Smooth muscle cell of the brain vasculature (primary cell): ENCODE results near the gene ING5.

Experiments used
- DNase-seq: peaks from one replicate; pipeline ENCODE4 v3.0.0-alpha.2; 2012; ENCODE audit warnings: low read depth, low spot score

The ING5 gene

DNA sequence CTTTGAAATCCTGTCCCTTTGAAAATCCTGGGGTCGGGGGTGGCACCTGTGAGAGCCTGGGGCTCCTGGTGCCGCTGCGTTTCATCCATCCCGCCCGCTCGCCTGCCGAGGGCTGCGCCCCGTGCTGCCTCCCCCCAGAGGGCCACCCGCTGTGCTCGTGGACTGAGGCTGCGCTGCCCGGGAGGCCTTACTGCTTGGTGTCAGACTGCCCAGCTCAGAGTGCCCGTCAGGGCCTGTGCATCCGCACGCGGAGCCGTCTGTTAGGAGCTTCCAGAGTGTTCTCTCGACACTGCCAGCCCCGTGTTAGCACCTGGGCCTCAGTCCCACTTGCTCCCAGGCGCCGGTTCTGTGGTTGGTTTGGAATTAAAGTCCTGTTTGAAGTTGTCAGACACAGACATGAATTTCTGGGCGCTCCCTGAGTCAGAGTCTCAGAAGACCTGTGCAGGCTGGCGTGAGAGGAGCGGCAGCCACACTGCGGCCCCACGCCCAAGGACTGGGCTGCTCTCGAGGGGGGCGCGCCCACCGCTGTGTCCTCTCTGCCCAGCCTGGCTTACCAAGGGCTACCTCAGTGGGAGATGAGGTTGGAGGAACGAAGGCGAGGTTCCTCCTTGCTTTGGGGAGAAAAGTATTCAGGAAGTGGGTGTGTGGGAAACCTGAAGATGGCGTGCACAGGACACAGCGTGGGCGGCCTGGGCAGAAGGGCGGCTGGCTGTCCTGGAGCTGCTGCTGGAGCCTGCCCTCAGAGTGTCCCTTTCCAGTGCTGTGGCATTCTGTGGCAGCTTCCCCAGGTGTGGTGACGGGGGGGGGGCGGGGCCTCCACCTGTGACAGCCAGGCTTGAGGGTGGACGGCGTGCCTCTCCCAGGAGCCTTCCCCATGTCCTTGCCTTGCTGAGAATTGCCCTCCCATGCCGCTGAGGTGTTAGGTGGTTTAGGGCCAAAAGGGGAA is 29.3 kb upstream of the ING5 start:
- no peak for DNase-seq

- DNase-seq = no peak
These were observed 28.6 kb upstream of the ING5 start for GRCh38 chr2:241673189-241673663.

DNA sequence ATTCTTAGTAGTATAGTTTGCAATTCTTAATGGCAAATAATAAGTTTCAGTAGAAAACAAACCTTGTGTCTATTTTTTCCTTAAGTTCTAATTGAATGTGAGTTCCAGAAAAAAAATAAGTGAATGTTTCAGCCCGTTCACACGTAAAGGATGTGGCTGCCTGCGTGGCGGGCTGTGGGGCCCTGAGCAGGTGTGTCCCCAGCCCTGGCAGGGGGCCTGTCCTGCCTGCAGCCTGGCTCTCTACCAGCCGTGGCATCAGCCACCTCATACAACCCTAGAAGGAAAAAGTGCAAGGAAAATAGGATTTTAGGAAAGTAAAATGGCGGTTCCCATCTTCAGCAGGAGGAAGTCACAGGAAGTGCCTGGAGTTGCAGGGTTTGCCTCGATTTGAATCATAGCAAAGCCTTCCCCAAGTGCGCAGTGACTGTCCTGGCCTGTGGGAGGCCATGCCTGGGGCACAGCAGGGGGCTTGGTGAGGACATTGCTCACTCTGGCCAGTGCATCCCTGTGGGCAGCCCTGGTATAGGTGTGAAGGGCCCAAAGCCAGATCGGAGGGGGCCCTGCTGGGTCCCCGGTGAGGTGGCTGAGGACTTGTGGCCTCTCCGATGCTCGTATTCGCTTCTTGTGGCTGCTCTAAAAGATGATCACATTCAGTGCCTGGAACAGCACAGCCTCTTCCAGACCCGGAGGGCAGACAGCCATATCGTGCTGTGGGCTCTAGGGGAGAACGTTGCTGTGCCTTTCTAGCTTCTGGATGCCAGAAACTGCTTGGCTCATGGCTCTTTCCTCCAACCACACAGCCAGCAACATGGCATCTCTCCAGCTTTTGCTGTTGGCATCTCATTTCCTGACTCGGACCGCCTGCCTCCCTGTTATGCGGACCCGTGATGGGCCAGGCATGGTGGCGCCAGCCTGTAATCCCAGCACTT is 27.8 kb upstream of the ING5 start:
- no peak for DNase-seq

GRCh38 chr2:241675885-241676284 is 26.0 kb upstream of the ING5 start:
- no peak for DNase-seq

DNA sequence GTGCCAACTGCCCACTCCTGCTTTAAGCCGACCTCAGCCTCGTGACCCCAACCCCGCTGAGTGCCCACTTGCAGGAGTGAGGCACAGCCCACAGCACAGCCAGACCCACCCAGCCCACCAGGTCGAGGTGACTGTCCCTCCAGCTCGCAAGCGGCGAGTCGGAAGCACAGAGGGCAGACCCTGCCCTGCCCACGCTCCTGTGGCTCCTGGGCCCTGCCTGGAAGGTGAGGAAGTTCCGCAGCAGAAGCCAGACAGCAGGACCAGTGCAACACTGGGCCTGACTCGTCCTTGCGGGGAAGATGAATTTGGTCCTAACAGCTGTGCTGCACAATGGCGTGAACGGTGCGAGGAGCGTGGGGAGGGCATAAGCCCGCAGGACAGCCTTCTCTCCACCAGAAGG is 25.2 kb upstream of the ING5 start:
- DNase-seq = no peak

- DNase-seq = no peak
These were observed 24.4 kb upstream of the ING5 start for GRCh38 chr2:241677392-241677791.

DNA sequence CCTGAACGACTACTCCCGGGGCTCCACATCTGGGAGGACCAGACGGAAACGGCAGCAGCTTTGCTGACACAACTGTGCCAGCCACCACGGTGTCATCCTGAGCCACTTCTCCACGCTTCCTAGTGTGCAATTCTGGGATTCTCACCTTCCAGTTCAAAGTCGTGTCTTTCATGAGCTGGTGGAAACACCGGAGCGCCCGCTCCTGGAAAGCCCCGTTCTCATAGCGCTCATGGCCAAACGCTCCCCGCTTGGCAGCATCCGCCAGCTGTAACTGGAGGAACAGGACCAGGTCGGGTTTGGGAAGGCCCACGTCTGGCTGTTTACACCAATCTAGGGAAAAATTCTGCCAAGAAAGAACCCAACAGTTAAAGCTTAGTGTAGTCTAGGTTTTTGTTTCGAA is 23.5 kb upstream of the ING5 start:
- DNase-seq = no peak

DNA sequence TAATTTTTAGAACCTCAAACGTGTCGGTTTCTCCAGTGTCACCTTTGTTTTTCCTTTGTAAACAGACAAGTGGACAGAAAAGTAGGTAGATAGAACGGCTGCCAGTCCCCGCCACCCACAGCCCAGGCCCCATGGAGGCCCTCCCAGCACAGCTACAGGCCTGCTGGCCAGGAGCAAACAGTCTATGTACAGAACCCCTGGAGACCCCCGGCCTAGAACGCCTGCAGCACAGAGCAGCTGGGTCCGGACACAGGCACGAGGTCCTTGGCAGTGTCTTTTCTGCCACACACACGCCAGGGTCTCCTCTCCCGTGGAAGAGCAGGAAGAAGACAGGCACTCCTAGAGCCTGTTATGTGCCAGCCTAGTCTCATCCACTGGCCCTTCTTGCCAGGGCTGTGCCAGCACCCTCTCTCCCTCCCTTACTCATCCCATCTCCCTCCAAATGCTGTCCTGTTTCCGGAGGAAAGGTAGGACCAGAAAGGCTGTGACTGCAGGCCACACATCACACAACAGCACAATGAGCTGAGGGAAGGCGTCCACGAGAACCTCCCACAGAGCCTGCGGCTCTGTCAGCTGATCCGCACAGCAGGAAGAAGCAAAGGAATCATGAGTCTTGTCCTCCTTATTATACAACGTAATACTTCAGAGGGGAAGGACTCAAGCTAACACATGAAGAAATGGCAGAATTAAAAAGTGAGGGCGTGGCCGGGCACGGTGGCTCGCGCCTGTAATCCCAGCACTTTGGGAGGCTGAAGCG is 22.9 kb upstream of the ING5 start:
- DNase-seq = no peak

GRCh38 chr2:241680044-241680443 is 21.8 kb upstream of the ING5 start:
- DNase-seq = no peak

GRCh38 chr2:241680827-241681599 is 20.8 kb upstream of the ING5 start:
- no peak for DNase-seq

DNA sequence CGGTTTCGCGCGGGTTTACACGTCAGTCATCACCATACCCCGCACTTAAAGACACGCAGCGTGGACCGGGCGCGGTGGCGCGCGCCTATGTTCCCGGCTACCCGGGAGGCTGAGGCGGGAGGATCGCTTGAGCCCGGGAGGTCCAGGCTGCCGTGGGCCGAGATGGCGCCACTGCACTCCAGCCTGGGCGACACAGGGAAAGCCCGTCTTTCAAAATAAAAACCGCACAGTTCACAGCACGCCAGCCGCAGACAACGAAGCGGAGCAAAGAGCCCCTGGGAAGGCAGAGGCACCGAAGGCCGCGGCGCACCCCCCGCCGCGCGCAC is 15.6 kb upstream of the ING5 start:
- DNase-seq = no peak

DNA sequence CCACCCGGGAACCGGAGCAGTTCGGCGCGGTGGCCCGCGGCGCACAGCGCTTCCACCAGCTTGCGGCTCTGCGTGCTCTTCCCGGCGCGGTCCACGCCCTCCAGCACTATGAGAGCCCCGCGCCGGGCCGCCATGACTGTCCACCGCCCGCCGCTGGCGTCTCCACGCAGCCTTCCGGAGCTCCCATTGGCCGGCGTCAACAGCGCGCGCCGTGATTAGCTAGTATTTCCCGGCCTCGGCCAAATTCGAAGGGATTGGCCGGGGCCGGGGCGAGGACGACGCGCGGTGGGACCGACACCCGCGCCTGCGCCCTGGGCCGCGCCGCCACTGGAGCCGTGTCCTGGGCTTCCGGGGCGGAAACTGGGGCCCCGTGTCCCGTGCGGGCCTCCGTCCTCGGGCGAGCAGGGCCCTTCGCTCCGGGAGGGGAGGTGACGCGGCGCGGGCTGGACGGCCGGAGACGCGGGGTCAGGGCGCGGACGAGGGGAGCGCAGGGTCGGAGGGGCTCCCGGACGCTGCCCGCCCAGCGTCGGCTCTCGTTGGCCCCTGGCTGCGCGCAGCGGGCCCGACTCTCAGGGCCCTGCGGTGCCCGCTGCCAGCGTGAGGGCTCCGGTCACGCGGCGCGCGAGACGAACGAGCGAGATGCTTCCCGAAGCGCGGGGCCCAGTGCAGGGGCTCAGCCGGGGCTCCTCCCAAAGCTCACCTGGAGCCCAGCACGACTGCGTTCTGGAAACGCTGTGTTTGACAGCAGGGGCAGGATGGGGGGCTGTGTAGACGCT is 15.0 kb upstream of the ING5 start, which contains the start of gene DTYMK:
DTYMK (minus strand) TSS at position 166 of the 776 bp plus-strand sequence; CDS start at position 134, 32 bp downstream.
- DNase-seq = peak; percentile 89

GRCh38 chr2:241689306-241689705 is 12.5 kb upstream of the ING5 start:
- no peak for DNase-seq

- DNase-seq = no peak
These were observed 11.6 kb upstream of the ING5 start for GRCh38 chr2:241690202-241690717.

DNA sequence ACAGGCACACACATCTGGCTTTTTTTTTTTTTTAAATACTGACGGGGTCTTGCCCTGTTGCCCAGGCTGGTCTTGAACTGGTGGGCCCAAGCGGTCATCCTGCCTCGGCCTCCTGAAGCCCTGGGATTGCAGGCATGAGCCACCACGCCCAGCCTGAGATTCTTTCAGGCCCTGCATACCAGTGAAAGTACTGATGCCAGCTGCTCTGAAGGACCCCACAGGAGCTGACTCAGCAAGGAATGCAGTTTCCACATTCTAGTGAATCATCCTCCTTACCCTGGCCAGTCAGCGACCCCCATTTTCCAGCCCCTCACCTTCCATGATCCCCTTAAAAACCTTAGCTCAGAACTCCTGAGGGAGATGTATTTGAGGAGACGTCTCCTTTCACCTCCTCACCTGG is 9.4 kb upstream of the ING5 start:
- no peak for DNase-seq

- DNase-seq = no peak
These were observed 6.2 kb upstream of the ING5 start for GRCh38 chr2:241695651-241696050.

GRCh38 chr2:241701149-241701398 is 765 bp upstream of the ING5 start:
- DNase-seq = no peak

GRCh38 chr2:241702155-241703031 is 554 bp downstream of the ING5 start:
- DNase-seq = no peak

DNA sequence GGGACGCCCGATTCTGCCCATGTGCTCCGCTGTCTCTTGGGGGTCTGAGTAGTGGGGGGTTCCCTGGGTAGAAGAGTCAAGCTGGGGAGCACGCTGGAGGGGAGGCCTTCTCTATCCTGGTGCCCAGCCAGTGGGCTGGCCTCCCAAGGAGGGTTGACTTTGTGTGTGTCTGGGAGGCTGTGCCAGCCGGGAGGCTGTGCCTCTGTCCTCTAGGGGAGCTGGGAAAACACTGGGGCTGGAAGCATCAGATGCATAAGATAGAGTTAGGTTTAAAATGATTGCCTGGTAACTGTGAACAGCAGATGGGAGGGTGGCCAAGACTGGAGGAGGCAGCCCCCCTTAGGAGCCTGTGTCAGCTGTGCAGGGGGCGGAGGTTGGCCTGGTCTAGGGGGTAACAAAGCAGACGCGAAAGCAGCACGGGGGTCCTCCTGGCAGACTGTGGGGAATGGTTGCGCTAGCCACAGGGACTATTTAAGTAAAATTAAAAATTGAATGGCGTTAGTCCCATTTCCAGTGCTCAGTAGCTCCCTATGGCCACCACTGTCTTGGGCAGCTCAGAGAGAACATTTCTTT is 1.3 kb downstream of the ING5 start:
- DNase-seq = no peak
